Suprapubic skin (tissue), 3 donors: Measurements from ENCODE around the gene ERAS.

Experiments
- CTCF ChIP-seq, 2 donors: fragments of 200-600 bp in 1 of 2; fragments of 450-650 bp in 1 of 2; sonication (generic) in 1 of 2; IDR thresholded peaks; one replicate each; pipeline ENCODE4 v1.5.1; 2016 to 2019; ENCODE audit warnings: antibody characterized with exemption in 2 of 2, mild to moderate bottlenecking in 1 of 2, moderate library complexity in 1 of 2
- POLR2A ChIP-seq, 2 donors: fragments of 450-650 bp; IDR thresholded peaks; one replicate each; pipeline ENCODE4 v1.6.1; 2017; ENCODE audit warnings: antibody characterized with exemption in 2 of 2, mild to moderate bottlenecking in 2 of 2, moderate library complexity in 2 of 2

GRCh38 chrX:48834383-48834709, 8.0 kb downstream of the ERAS start:
- TF ChIP-seq CTCF (IDR thresholded peaks at IDR 0.05) (no peak), POLR2A (IDR thresholded peaks at IDR 0.05) (no peak)
